H1 (cell line): Measurements from ENCODE around the gene RNF151. TPM values are rescaled to one million over a fixed set of nuclear protein-coding genes. Genes with fewer than 3 reads are reported as not detected.
A peak's percentile ranks its signal among the peaks of the same experiment; 100 is the strongest.

Source experiments
- CTCF ChIA-PET: fragments of 300-600 bp; sonication (Branson Sonifier 250); formaldehyde crosslinking; loops from one replicate; lab custom pipeline; 2021; ENCODE audit not compliant: partially characterized antibody; lab: Charles Lee
- POLR2A ChIA-PET: fragments of 300-600 bp; sonication (Branson Sonifier 250); formaldehyde crosslinking; loops from one replicate; lab custom pipeline; 2021; ENCODE audit warnings: inconsistent platforms; ENCODE audit not compliant: partially characterized antibody; lab: Charles Lee
- DNase-seq, 2 experiments: peaks; one replicate each; pipeline versions ENCODE4 v3.0.0 to v3.0.0-alpha.2; 2010 to 2022; ENCODE audit warnings: low spot score in 2 of 2, low read depth in 1 of 2, mixed read lengths in 1 of 2
- FAIRE-seq: peaks from 2 replicates; lab custom pipeline; 2011; peaks lifted over from hg19 to GRCh38; lab: Jason Lieb, UNC
- H2AFZ ChIP-seq: 2 replicates; pipeline ENCODE4 v1.8.1; 2012; ENCODE audit warnings: low read length, inconsistent platforms
- H2AK5ac ChIP-seq: 2 replicates; pipeline ENCODE4 v1.6.1; 2013; ENCODE audit warnings: low read depth, low read length
- H2BK120ac ChIP-seq: replicated peaks from 2 replicates; pipeline ENCODE3; 2013; ENCODE audit warnings: low read depth, low read length, inconsistent platforms
- H2BK12ac ChIP-seq: 2 replicates; pipeline ENCODE4 v1.6.1; 2013; ENCODE audit warnings: low read depth, low read length
- H2BK15ac ChIP-seq: 2 replicates; pipeline ENCODE4 v1.6.1; 2013; ENCODE audit warnings: low read length
- H2BK20ac ChIP-seq: 2 replicates; pipeline ENCODE4 v1.6.1; 2013; ENCODE audit warnings: low read length
- H2BK5ac ChIP-seq: 2 replicates; pipeline ENCODE4 v1.6.1; 2013; ENCODE audit warnings: low read depth, low read length
- H3K14ac ChIP-seq: 2 replicates; pipeline ENCODE4 v1.6.1; 2013; ENCODE audit warnings: inconsistent platforms; ENCODE audit not compliant: insufficient read length
- H3K18ac ChIP-seq: 2 replicates; pipeline ENCODE4 v1.6.1; 2013; ENCODE audit warnings: low read length; ENCODE audit errors: extremely low read depth
- H3K23ac ChIP-seq: 2 replicates; pipeline ENCODE4 v1.6.1; 2013; ENCODE audit warnings: inconsistent platforms; ENCODE audit not compliant: insufficient read length
- H3K23me2 ChIP-seq: 2 replicates; pipeline ENCODE4 v1.6.1; 2013; ENCODE audit warnings: low read depth, low read length
- H3K27ac ChIP-seq: 2 replicates; pipeline ENCODE4 v1.6.1; 2011; ENCODE audit warnings: low read depth, low read length, inconsistent platforms
- H3K27me3 ChIP-seq, 4 experiments: replicated peaks in 1 of 4; 1 replicate in 1 of 4; 2 replicates in 3 of 4; pipeline versions ENCODE4 v1.6.1 to v1.8.1; 2011 to 2013; ENCODE audit warnings: low read length in 3 of 4, mild to moderate bottlenecking in 3 of 4, inconsistent platforms in 2 of 4, mixed read lengths in 2 of 4, moderate library complexity in 1 of 4; ENCODE audit not compliant: control insufficient read depth in 3 of 4, insufficient read depth in 3 of 4; ENCODE audit errors: extremely low read depth in 1 of 4
- H3K36me3 ChIP-seq, 4 experiments: 2 replicates each; pipeline versions ENCODE4 v1.6.1 to v1.8.1; 2011 to 2013; ENCODE audit warnings: mild to moderate bottlenecking in 4 of 4, low read length in 3 of 4, moderate library complexity in 2 of 4, control low read depth in 1 of 4, inconsistent platforms in 1 of 4; ENCODE audit not compliant: insufficient read depth in 4 of 4, control insufficient read depth in 2 of 4
- H3K4ac ChIP-seq: replicated peaks from 2 replicates; pipeline ENCODE3; 2013; ENCODE audit warnings: low read length, low read depth, mixed read lengths, inconsistent platforms; ENCODE audit not compliant: insufficient read length
- H3K4me1 ChIP-seq, 4 experiments: replicated peaks in 1 of 4; 1 replicate in 1 of 4; 2 replicates in 3 of 4; pipeline versions ENCODE4 v1.6.1 to v1.8.1; 2011 to 2013; ENCODE audit warnings: low read length in 3 of 4, inconsistent platforms in 2 of 4, mixed read lengths in 1 of 4; ENCODE audit not compliant: insufficient read depth in 4 of 4, control insufficient read depth in 3 of 4
- H3K4me2 ChIP-seq, 2 experiments: 2 replicates each; pipeline versions ENCODE4 v1.6.1 to v1.8.1; 2011 to 2013; ENCODE audit warnings: low read depth in 2 of 2, low read length in 2 of 2, control low read depth in 1 of 2, inconsistent platforms in 1 of 2, mild to moderate bottlenecking in 1 of 2; ENCODE audit not compliant: insufficient read depth in 1 of 2
- H3K4me3 ChIP-seq, 4 experiments: fragments of 200-600, 300-600 bp in 1 of 4; sonication (generic), shearing (Covaris generic), sonication (Bioruptor Twin) in 1 of 4; 2 replicates each; pipeline versions ENCODE4 v1.5.1 to v1.8.1; 2011 to 2016; ENCODE audit warnings: low read length in 4 of 4, low read depth in 3 of 4, control low read depth in 2 of 4, inconsistent platforms in 2 of 4, mild to moderate bottlenecking in 2 of 4, mixed read lengths in 1 of 4, moderate library complexity in 1 of 4; ENCODE audit not compliant: insufficient read depth in 2 of 4; ENCODE audit errors: extremely low read depth in 1 of 4
- H3K56ac ChIP-seq: replicated peaks from 2 replicates; pipeline ENCODE3; 2013; ENCODE audit warnings: low read depth, mild to moderate bottlenecking, mixed read lengths, low read length, inconsistent platforms; ENCODE audit not compliant: insufficient read length
- H3K79me1 ChIP-seq: 2 replicates; pipeline ENCODE4 v1.6.1; 2013; ENCODE audit warnings: low read depth, low read length, control low read depth
- H3K79me2 ChIP-seq, 2 experiments: 2 replicates each; pipeline versions ENCODE4 v1.6.1 to v1.8.1; 2012 to 2013; ENCODE audit warnings: low read length in 2 of 2, mild to moderate bottlenecking in 2 of 2, inconsistent platforms in 1 of 2; ENCODE audit not compliant: insufficient read depth in 2 of 2, control insufficient read depth in 1 of 2
- H3K9ac ChIP-seq, 4 experiments: replicated peaks in 1 of 4; 1 replicate in 1 of 4; 2 replicates in 3 of 4; pipeline versions ENCODE4 v1.6.1 to v1.8.1; 2011 to 2013; ENCODE audit warnings: low read depth in 3 of 4, low read length in 3 of 4, control low read depth in 2 of 4, mild to moderate bottlenecking in 2 of 4, moderate library complexity in 2 of 4, inconsistent platforms in 1 of 4; ENCODE audit errors: extremely low read depth in 1 of 4
- H3K9me3 ChIP-seq, 2 experiments: 2 replicates each; pipeline versions ENCODE4 v1.6.1 to v1.8.1; 2012 to 2013; ENCODE audit warnings: mild to moderate bottlenecking in 2 of 2, moderate library complexity in 2 of 2, control low read depth in 1 of 2, inconsistent platforms in 1 of 2, low read depth in 1 of 2, low read length in 1 of 2, mixed read lengths in 1 of 2; ENCODE audit not compliant: insufficient read depth in 2 of 2
- H4K20me1 ChIP-seq, 2 experiments: replicated peaks in 1 of 2; 2 replicates each; pipeline versions ENCODE3 to v1.8.1; 2011 to 2013; ENCODE audit warnings: inconsistent platforms in 2 of 2, low read length in 2 of 2, mild to moderate bottlenecking in 1 of 2; ENCODE audit not compliant: insufficient read depth in 2 of 2, control insufficient read depth in 1 of 2
- H4K5ac ChIP-seq: 2 replicates; pipeline ENCODE4 v1.6.1; 2013; ENCODE audit warnings: low read length, low read depth, mixed read lengths, inconsistent platforms; ENCODE audit not compliant: insufficient read length
- H4K8ac ChIP-seq: 2 replicates; pipeline ENCODE4 v1.8.0; 2013; ENCODE audit warnings: mild to moderate bottlenecking, moderate library complexity, low read length, inconsistent platforms; ENCODE audit not compliant: insufficient read depth; ENCODE audit errors: extremely low read depth
- H4K91ac ChIP-seq: replicated peaks from 2 replicates; pipeline ENCODE3; 2013; ENCODE audit warnings: low read length, mixed read lengths, inconsistent platforms; ENCODE audit not compliant: insufficient read length
- CTBP2 ChIP-seq: IDR thresholded peaks from 2 replicates; pipeline ENCODE4 v1.7.0; 2011; ENCODE audit warnings: borderline replicate concordance, mild to moderate bottlenecking, moderate library complexity, mixed read lengths, low read length; ENCODE audit not compliant: insufficient read depth, insufficient read length
- HDAC2 ChIP-seq, 2 experiments: fragments of 300-600 bp in 1 of 2; sonication (generic) in 1 of 2; IDR thresholded peaks; 2 replicates each; pipeline ENCODE4 v1.6.1; 2011 to 2012; ENCODE audit warnings: low read depth in 2 of 2, low read length in 2 of 2, mild to moderate bottlenecking in 2 of 2, moderate library complexity in 2 of 2, borderline replicate concordance in 1 of 2, inconsistent platforms in 1 of 2
- JUN ChIP-seq: IDR thresholded peaks from 2 replicates; pipeline ENCODE4 v1.6.1; 2011; ENCODE audit warnings: low read depth, mild to moderate bottlenecking, improper control_type of control experiment, low read length
- KDM4A ChIP-seq: IDR thresholded peaks from one replicate; pipeline ENCODE4 v1.7.1; 2012; ENCODE audit warnings: low read depth, mild to moderate bottlenecking, moderate library complexity, low read length, inconsistent platforms; ENCODE audit not compliant: severe bottlenecking
- PHF8 ChIP-seq: fragments of 200-600 bp; sonication (generic); conservative IDR thresholded peaks from 2 replicates; pipeline ENCODE4 v1.7.1; 2012; ENCODE audit warnings: low read depth, mild to moderate bottlenecking, inconsistent platforms, low read length, moderate library complexity
- POLR2A ChIP-seq, 2 experiments: IDR thresholded peaks; 1 replicate in 1 of 2; 2 replicates in 1 of 2; pipeline ENCODE4 v1.6.1; 2011; ENCODE audit warnings: low read depth in 2 of 2, low read length in 2 of 2, mild to moderate bottlenecking in 2 of 2; ENCODE audit errors: control extremely low read depth in 1 of 2
- RBBP5 ChIP-seq: IDR thresholded peaks from 2 replicates; pipeline ENCODE4 v1.7.1; 2012; ENCODE audit warnings: low read depth, mild to moderate bottlenecking, inconsistent platforms, low read length, moderate library complexity, borderline replicate concordance
- SIN3A ChIP-seq, 2 experiments: IDR thresholded peaks in 1 of 2; conservative IDR thresholded peaks in 1 of 2; 2 replicates each; pipeline ENCODE4 v1.6.1; 2011 to 2012; ENCODE audit warnings: low read length in 2 of 2, improper control_type of control experiment in 1 of 2, low read depth in 1 of 2, mild to moderate bottlenecking in 1 of 2
- SP2 ChIP-seq: IDR thresholded peaks from 2 replicates; pipeline ENCODE4 v1.6.1; 2012; ENCODE audit warnings: mild to moderate bottlenecking, low read length, inconsistent platforms
- TBP ChIP-seq: IDR thresholded peaks from 2 replicates; pipeline ENCODE4 v1.6.1; 2011; ENCODE audit warnings: low read depth, low read length, improper control_type of control experiment
- ZNF274 ChIP-seq: IDR thresholded peaks from 2 replicates; pipeline ENCODE4 v1.7.0; 2012; ENCODE audit warnings: low read length, borderline replicate concordance; ENCODE audit errors: extremely low read depth
- WGBS, 2 experiments: shearing (Covaris generic) in 1 of 2; methylation state at CpG; one replicate each; pipeline versions ENCODE4 v1.1.6 to v1.1.7; 2013 to 2015; ENCODE audit warnings: low lambda C conversion rate in 2 of 2, mixed read lengths in 2 of 2, inconsistent platforms in 1 of 2, low coverage in 1 of 2, missing lambda C conversion rate in 1 of 2; ENCODE audit not compliant: insufficient replicate concordance in 2 of 2, insufficient coverage in 1 of 2, insufficient read length in 1 of 2; ENCODE audit errors: extremely low coverage in 1 of 2, missing lambda C conversion rate in 1 of 2; 5-methylcytosine and 5-hydroxymethylcytosine counted together
- polyA plus RNA-seq, 7 experiments: library from polyadenylated mRNA; depleted of rRNA in 3 of 7; stranded (reverse) in 5 of 7; unstranded in 2 of 7; fragments of >200 nt in 5 of 7; fragments of 200-250 nt in 2 of 7; gene quantifications; 1 replicate in 5 of 7; 2 replicates in 1 of 7; 4 replicates in 1 of 7; pipeline versions ENCODE4 v1.2.1 to v1.2.3, GENCODE V29; 2011 to 2013; ENCODE audit warnings: missing spikeins in 2 of 7, mixed read lengths in 2 of 7
- total RNA-seq: library from RNA; stranded (reverse); fragmentation: NEBNext Ultra II Directional; extraction: Animal tissue kit (Norgen Biotek cat#: 25700); gene quantifications from 2 replicates; pipeline ENCODE4 v1.2.1, GENCODE V29; 2021

The RNF151 gene
- total and polyA plus RNA-seq, 2 of the 8 experiments (the other 6 are each of a cell fraction or from before 2014, with no cell fraction given) = not detected

DNA sequence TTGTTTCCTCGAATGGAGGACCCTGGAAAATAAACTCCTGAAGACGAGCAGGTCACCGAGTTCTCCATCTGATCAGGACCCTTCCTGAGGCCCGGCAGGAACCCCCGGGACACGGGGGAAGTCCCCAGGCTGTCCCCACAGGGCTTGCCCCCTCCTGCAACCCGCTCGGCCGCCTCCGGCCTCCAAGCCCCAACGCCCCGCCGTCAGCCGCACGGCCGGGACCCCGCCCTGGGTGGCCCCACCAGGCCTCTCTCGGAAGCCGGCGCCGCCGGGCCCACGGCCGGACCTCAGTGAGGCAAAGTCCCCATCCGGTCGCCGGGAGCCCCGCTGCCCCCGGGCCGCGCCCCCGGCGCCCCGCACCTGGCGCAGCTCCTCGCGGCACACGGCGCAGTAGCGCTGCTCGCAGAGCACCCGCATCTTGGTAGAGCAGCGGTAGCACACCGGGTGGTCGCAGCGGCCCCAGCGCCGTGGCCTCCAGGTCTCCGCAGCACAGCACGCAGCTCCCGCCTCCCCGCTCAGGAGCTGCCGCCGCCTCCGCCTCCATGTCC is 42.6 kb downstream of the RNF151 start:
- peaks cover 17 to 41% of the 10 kb centered on the region in 2 experiments for H4K20me1 ChIP-seq
- H3K27ac ChIP-seq = peak overlapping the region; percentile 61; the same call in 1 of the 2 replicates
- no peak overlapping the region for H3K18ac ChIP-seq
- H2AFZ ChIP-seq = no peak overlapping the region
- no peak for FAIRE-seq
- peaks cover 9% of the 10 kb centered on the region; the same call in 1 of the 2 replicates for H3K79me1 ChIP-seq
- H3K36me3 ChIP-seq = 0 out of 8 replicates have a peak, but pooled peaks cover 0 to 2% (median 0%) of the 10 kb centered on the region in 4 experiments
- H3K79me2 ChIP-seq = peaks cover 22 to 43% of the 10 kb centered on the region in 2 experiments; a peak in 3 of 4 replicates
- peak overlapping the region; percentile 66 to 95 (median 83) for H3K4me3 ChIP-seq
- H4K91ac ChIP-seq = no peak overlapping the region
- peak overlapping the region; percentile 89 to 92 for H3K4me2 ChIP-seq
- H3K4ac ChIP-seq = no peak overlapping the region
- H2AK5ac ChIP-seq = 0 out of 2 replicates have a peak overlapping the region, but pooled peaks have one; percentile 53
- WGBS, 2 experiments = 2% methylated on average over 8 of the region's 55 CpGs; no CpG with 5 or more reads in 1 of the 2 experiments
- H3K23me2 ChIP-seq = peaks cover 12% of the 10 kb centered on the region; the same call in 1 of the 2 replicates
- ChIA-PET CTCF (interaction anchor here (1.4 to 2.2 kb wide), 4 partner anchors 7 to 47 kb away, joined by 3 to 7 read pairs (median 6); partner anchors contain the start of gene NPW), POLR2A (interaction anchor here (0.6 to 2.8 kb wide), 12 partner anchors 8 to 492 kb away, joined by 3 to 17 read pairs (median 4); partner anchors contain the start of genes RPS2, TBL3 and TRAF7)
- H2BK20ac ChIP-seq = no peak overlapping the region
- H2BK15ac ChIP-seq = no peak overlapping the region
- H4K5ac ChIP-seq = peak overlapping the region; percentile 31
- no peak overlapping the region for H4K8ac ChIP-seq
- H3K9me3 ChIP-seq = no peaks in the 10 kb centered on the region
- H2BK12ac ChIP-seq = no peak overlapping the region
- no peak overlapping the region for H3K56ac ChIP-seq
- H3K9ac ChIP-seq = peak overlapping the region; percentile 51 to 83 (median 76)
- no peak overlapping the region; the same call in 1 of the 2 replicates for H2BK5ac ChIP-seq
- H3K23ac ChIP-seq = no peak overlapping the region
- no peaks in the 10 kb centered on the region for H3K27me3 ChIP-seq
- H2BK120ac ChIP-seq = no peak overlapping the region
- peaks cover 3 to 33% (median 20%) of the 10 kb centered on the region in 4 experiments for H3K4me1 ChIP-seq
- no peak for DNase-seq
- no peak overlapping the region for H3K14ac ChIP-seq
- TF ChIP-seq HDAC2 (IDR thresholded peaks at IDR 0.05; ENCODE audit: borderline replicate concordance in 1 of 2, low read depth in 2 of 2, low read length in 2 of 2) (0 out of 4 replicates have a peak, but pooled peaks of 1 of the 2 experiments have one; percentile 21), SP2 (no peak), RBBP5 (0 out of 2 replicates have a peak, but pooled peaks have one; percentile 11), JUN (no peak), KDM4A (peak; percentile 80), TBP (no peak), ZNF274 (no peak), CTBP2 (no peak), PHF8 (no peak), POLR2A (IDR thresholded peaks at IDR 0.05; ENCODE audit: control extremely low read depth in 1 of 2, low read depth in 2 of 2, low read length in 2 of 2) (no peak), SIN3A (conservative IDR thresholded peaks at IDR 0.05 in 1 of 2, IDR thresholded peaks at IDR 0.05 in 1 of 2; ENCODE audit: low read depth in 1 of 2, low read length in 2 of 2) (0 out of 4 replicates have a peak, but pooled peaks of 1 of the 2 experiments have one; percentile 17)
